NB4 (cell line): ENCODE results near the gene ACSS3.

ENCODE experiments used
- CTCF ChIP-seq: IDR thresholded peaks from one replicate; pipeline ENCODE4 v1.5.1; 2012; ENCODE audit warnings: low read depth, low read length
- MAX ChIP-seq: IDR thresholded peaks from 2 replicates; pipeline ENCODE4 v1.6.1; 2011; ENCODE audit warnings: low read depth, low read length
- MYC ChIP-seq: IDR thresholded peaks from 2 replicates; pipeline ENCODE4 v1.6.1; 2011; ENCODE audit warnings: low read depth, low read length
- POLR2A ChIP-seq: IDR thresholded peaks from 2 replicates; pipeline ENCODE4 v1.6.1; 2011; ENCODE audit warnings: mild to moderate bottlenecking; ENCODE audit not compliant: insufficient read length; ENCODE audit errors: extremely low read depth

- TF ChIP-seq CTCF, result no peak
- TF ChIP-seq MAX, result no peak
- TF ChIP-seq POLR2A, result no peak
- no peak for TF ChIP-seq MYC
These were observed 138.9 kb downstream of the ACSS3 start for GRCh38 chr12:81216739-81217138.
